ENCODE data around the gene PPP1R15A.
"Not testable (repeated sequence)": the region's sequence is repeated elsewhere in the genome, so short reads cannot be mapped to it uniquely, and the experiment has no call there.

Gene PPP1R15A

DNA sequence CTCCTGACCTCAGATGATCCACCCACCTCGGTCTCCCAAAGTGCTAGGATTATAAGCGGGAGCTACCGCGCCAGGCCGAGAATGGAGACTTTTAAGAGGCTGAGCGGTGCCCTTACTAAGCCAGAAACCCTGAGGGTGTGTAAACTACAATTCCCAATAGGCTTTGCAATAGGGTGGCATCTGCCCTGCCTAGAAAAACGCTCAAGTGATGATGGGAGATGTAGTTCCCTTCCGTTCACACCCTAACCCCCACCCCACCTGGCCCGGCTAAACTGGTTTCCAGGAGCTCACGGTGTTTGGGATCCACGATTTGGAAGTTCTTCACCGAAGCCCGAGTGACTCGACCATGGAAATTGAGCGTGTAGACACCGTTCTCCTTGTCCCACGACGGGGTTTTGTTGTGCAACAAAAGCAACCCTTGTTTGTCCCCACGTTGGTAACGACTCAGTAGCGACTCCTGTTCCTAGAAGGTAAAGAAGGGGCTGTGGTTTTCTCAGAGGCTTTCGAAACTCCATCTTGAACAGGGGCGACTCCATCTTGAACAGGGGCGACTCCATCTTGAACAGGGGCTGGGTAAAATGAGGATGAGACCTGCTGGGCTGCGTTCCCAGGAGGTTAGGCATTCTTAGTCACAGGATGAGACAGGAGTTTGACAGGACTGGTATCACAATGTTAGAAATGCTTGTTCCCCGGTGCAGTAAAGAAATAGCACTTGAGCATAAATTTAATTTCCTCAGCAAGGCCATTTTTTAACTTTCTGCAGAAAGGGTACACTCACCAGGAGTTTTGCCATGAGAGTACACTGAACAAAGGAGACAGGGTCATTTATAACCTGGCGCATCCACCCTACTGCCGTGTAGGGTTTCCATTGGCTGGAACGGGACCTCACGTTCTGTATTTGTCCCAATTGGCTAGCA lies 9.8 kb downstream of the PPP1R15A start:
- DNase-seq: peak; percentile 62

DNA sequence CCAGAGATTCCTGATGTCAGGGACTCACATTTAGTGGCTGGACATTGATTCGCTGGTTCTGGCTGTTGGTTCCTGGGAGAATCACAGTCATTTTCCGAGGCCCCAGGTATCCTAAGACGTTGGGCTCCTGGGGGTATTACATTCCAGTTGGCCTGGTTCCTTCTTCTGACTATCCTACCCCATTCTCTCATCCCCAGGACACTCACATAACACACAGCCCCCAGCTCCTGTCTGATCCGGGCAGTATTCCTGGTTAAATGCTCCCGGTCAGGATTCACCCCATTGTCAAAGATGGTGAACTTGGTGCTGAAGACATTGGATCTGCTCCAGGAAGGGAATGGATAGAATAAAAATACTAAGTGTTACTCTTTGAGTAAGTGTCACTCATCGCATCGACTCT lies 11.5 kb downstream of the PPP1R15A start:
- no peak for DNase-seq

DNA sequence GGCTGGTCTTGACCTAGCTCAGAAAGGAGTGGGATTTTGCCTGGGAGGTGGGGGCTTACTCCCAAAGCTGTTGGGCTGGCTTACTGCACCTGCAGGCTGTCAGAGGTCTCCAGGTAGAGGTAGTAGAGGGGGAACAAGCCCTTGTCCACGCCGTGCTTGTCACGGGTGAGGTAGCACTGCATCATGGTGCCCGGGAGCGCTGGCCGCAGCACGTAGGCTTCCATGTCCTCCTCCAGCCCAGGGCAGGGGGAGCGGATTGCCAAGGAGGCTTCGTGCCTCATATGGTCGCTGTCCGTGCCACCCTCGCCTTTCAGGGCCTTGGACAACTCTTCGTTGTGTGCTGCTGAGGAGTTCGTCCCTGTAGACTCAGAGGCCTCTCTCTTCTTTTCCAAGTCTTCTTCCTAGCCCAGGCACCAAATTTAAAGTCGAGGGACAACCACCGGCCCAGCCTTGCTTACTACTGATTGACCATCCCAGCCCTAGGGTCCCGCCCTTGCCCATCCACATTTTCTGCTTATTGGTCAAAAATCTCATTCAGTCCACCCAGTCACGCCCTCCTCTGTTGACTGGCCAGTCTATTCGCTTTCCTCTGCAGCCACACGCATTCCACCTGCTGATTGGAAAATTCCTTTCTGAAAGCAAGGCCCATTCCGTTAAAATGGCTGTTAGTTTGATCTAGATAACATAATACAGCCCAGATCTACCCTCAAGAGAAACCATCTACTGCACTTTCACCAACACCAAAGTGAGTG lies 15.8 kb downstream of the PPP1R15A start:
- DNase-seq: no peak

- not testable (repeated sequence) for DNase-seq
Measured at GRCh38 chr19:48889496-48889895, 17.3 kb downstream of the PPP1R15A start.

- DNase-seq: no peak
Measured at GRCh38 chr19:48890551-48890950, 18.3 kb downstream of the PPP1R15A start.

- DNase-seq: no peak
Measured at GRCh38 chr19:48895226-48895625, 23.0 kb downstream of the PPP1R15A start.

GRCh38 chr19:48896191-48896720 lies 24.0 kb downstream of the PPP1R15A start:
- peak; percentile 83 for DNase-seq

DNA sequence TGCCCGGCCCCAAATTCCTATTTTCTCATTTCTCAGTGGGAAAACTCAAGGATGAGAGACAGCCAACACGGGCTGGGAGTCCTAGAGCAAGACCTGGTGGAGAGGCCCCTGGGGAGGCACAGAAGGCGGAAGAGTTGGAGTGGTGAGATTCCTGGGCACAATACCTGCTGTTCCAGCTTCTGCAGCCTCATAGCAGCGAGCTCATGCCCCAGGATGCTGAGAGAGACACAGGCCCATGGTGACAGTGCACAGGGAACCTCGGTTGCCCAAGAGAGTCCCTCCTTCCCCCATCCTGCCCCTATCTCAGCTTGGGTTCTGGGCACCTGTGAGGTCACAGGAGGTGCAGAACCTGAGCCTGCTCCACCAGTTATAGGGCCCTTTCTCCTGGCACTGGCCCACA lies 25.0 kb downstream of the PPP1R15A start:
- DNase-seq: no peak

GRCh38 chr19:48899386-48899749 lies 27.1 kb downstream of the PPP1R15A start:
- not testable (repeated sequence) for DNase-seq

GRCh38 chr19:48899781-48900476 lies 27.7 kb downstream of the PPP1R15A start, which contains the start of gene NUCB1:
Gene NUCB1 (plus strand): TSS chr19:48900312. CDS start chr19:48900797, 485 bp downstream.
- DNase-seq: peak; percentile 100

DNA sequence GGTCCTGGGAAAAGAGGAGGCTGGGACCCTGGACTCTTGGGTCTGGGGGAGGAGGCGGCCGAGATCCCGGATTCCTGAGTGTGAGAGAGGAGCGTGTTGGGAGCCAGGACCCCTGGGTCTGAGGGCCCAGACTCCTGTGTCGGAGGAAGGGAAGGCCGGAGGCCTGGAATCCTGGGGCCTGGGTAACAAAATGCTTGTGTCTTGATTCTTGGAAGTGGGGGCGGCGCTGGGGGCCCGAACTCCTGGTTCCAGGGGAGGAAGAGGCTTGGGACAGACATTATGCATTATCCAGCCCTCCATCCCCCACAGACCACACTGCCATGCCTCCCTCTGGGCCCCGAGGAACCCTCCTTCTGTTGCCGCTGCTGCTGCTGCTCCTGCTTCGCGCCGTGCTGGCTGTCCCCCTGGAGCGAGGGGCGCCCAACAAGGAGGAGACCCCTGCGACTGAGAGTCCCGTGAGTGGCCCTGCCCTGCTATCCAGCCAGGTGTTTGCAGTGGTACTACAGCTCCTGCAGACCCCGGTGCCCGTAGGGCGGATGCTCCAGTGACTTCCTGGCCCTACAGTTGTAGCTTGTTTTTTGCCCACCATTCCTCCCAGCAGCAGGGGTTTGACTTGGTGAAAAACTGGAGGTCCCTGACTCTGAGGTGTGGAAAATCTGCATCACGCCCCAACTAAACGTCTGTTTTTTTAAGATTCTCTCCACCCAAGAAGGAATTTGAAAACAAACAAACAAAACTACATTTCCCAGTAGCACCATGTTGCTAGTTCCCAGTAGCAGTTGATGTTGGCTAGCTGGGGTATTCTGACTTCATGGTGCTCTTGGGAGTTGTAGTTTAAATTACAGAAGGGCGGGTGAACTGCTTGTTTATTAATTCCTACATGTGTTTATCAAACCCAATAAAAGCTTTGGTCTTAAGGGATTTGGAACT lies 28.5 kb downstream of the PPP1R15A start:
- DNase-seq: peak; percentile 80

- DNase-seq: not testable (repeated sequence)
Measured at GRCh38 chr19:48902291-48902690, 30.1 kb downstream of the PPP1R15A start.

GRCh38 chr19:48903788-48904187 lies 31.6 kb downstream of the PPP1R15A start:
- not testable (repeated sequence) for DNase-seq

- DNase-seq: no peak
Measured at GRCh38 chr19:48905664-48906063, 33.4 kb downstream of the PPP1R15A start.

- DNase-seq: no peak
Measured at GRCh38 chr19:48906324-48906723, 34.1 kb downstream of the PPP1R15A start.

DNA sequence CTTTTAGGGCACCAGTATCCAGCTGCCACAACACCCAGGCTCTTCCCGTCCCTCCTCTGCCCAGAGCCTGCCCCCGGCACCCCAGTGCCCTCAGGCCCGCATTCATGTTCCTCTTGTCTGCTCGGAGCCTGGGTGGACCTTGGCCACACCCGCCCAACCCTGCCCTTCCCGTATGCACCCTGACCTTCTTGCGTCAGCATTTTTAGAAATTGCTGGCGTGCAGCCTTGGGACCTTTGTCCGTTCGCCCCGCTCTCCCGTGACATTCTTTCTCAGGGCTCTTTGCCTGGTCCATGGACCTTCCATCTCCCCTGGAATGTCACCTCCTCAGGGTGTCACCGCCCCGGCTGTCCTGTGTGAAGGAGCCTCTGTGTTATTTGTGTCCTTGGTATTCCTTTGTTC lies 35.5 kb downstream of the PPP1R15A start:
- no peak for DNase-seq

DNA sequence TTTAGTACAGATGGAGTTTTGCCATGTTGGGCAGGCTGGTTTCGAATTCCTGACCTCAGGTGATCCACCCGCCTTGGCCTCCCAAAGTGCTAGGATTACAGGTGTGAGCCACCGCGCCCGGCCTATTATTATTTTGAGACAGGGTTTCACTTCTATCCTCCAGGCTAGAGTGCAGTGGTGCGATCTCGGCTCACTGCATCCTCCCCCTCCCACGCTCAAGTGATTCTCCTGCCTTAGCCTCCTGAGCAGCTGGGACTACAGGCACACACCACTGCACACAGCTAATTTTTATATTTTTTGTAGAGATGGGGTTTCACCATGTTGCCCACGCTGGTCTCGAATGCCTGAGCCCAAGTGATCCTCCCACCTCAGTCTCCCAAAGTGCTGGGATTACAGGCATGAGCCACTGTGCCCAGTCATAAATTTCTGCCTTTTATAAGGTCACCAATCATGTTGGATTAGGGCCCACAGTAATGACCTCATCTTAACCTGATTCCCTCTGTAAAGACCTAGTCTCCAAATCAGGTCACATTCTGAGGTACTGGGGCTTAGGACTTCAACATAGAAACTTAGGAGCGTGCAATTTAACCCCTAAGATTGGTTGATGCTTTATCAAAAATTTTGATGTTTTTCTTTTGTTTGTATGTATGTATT lies 37.3 kb downstream of the PPP1R15A start:
- DNase-seq: not testable (repeated sequence)

DNA sequence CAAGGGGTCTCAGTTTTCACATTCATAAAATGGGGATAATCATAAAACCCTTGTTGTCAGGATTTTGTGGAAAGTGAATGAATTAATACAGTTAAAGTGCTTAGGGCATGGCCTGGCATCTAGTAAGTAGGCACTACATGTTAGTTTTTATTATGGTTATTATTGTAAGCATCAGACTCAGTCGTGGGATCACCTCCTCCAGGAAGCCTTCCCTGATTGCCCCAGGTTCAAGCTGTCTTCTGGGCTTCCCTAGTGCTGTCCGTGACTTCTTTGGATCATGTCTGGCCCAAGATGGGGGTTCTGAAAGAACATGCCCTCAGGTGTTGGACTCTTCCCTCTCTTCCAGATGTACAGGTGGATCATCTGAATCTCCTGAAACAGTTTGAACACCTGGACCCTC lies 38.6 kb downstream of the PPP1R15A start:
- DNase-seq: no peak

DNA sequence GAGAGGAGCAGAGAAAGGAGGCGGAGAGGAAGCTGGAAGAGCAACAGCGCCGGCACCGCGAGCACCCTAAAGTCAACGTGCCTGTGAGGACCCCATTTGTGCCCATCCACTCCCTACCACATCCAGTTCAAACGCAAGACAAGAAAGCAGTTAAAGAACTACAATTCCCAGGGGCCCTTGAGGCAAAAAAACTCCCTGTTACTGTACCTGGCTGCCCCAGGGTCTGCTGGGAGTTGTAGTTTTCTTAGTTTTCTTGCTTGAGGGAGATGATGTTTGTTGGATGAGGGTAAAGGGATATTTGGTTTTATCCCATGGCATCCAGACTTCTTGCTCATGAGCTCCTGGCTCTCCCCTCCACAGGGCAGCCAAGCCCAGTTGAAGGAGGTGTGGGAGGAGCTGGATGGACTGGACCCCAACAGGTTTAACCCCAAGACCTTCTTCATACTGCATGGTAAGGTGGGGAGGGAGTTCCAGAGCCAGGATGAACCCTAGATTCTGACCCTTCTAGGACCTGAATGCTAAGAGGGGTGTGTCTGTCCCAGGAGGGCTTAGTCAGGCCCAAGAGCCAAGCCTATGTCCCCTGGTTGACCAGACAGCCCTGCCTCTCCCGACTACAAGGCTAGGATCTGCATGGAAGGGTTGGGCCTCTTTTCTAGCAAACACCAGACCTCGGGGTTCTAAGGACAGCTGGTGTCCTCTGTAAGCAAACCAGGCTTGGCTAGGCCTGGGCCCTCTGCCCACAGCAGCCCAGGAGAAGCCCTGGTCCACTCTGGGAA lies 41.1 kb downstream of the PPP1R15A start:
- DNase-seq: peak; percentile 56

- DNase-seq: no peak
Measured at GRCh38 chr19:48914181-48914580, 42.0 kb downstream of the PPP1R15A start.
